ENCODE data around the gene WRAP53. TPM values are rescaled to one million over a fixed set of nuclear protein-coding genes. Genes with fewer than 3 reads are reported as not detected.

The WRAP53 gene
- total RNA-seq, 4 donors from 2014 or later: 3.7 to 33.0 (median 6.0) TPM

DNA sequence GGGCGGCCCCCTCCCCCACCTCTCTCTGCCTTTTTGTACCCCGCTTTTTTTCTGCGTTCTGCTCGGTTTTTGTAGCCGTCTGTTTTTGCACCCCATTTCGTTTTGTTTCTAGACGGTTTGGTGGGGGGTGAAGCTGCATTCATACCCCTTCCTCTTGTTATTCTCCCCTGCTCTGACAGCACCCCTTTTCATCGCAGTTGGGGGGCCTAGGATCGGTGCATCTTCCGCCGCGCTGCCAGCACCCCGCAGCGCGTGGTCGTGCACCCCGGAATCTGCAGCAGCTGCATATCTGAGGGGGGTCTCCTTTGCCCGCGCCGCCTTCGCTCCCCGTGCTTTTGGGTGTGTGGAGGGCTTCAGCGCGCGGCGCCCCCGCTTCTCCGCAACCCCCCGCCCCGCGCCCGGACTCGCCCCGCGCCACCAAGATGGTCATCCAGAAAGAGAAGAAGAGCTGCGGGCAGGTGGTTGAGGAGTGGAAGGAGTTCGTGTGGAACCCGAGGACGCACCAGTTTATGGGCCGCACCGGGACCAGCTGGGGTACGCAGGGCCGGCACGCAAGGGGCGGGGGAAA, 37.1 kb upstream of the WRAP53 start:
- H3K36me3 ChIP-seq: no peaks in the 10 kb centered on the region
- DNase-seq: no peak
- peak overlapping the region; percentile 18 to 68 (median 38) for H3K4me3 ChIP-seq
- peaks cover 51% of the 10 kb centered on the region for H3K27me3 ChIP-seq
- intact Hi-C loops (cut with DNase I; ENCODE audit: low total_unique reads): no loop called here
- no peaks in the 10 kb centered on the region for H3K9me3 ChIP-seq
- WGBS, 2 donors (ENCODE audit: low coverage in 1 of 2): 0 to 3% methylated on average over 5 to 44 of the region's 45 CpGs
- peaks cover 4 to 23% (median 19%) of the 10 kb centered on the region in 4 donors for H3K4me1 ChIP-seq
- H3K27ac ChIP-seq: peak overlapping the region; percentile 5 to 64 (median 48)
- in situ Hi-C loops (cut with MboI; ENCODE audit: low pct_ligation_motif_present in 1 of 4, low pct_unique_long_range_greater_than_20kb in 1 of 4, low sequenced_read_pairs in 3 of 4): no loop called here
- TF ChIP-seq POLR2AphosphoS5 (IDR thresholded peaks at IDR 0.05) (no peak), POLR2A (IDR thresholded peaks at IDR 0.05) (no peak), EP300 (IDR thresholded peaks at IDR 0.05; ENCODE audit: low read depth) (no peak)
- TF ChIP-seq, protein P1, sequence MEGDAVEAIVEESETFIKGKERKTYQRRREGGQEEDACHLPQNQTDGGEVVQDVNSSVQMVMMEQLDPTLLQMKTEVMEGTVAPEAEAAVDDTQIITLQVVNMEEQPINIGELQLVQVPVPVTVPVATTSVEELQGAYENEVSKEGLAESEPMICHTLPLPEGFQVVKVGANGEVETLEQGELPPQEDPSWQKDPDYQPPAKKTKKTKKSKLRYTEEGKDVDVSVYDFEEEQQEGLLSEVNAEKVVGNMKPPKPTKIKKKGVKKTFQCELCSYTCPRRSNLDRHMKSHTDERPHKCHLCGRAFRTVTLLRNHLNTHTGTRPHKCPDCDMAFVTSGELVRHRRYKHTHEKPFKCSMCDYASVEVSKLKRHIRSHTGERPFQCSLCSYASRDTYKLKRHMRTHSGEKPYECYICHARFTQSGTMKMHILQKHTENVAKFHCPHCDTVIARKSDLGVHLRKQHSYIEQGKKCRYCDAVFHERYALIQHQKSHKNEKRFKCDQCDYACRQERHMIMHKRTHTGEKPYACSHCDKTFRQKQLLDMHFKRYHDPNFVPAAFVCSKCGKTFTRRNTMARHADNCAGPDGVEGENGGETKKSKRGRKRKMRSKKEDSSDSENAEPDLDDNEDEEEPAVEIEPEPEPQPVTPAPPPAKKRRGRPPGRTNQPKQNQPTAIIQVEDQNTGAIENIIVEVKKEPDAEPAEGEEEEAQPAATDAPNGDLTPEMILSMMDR (IDR thresholded peaks at IDR 0.05): no peak

DNA sequence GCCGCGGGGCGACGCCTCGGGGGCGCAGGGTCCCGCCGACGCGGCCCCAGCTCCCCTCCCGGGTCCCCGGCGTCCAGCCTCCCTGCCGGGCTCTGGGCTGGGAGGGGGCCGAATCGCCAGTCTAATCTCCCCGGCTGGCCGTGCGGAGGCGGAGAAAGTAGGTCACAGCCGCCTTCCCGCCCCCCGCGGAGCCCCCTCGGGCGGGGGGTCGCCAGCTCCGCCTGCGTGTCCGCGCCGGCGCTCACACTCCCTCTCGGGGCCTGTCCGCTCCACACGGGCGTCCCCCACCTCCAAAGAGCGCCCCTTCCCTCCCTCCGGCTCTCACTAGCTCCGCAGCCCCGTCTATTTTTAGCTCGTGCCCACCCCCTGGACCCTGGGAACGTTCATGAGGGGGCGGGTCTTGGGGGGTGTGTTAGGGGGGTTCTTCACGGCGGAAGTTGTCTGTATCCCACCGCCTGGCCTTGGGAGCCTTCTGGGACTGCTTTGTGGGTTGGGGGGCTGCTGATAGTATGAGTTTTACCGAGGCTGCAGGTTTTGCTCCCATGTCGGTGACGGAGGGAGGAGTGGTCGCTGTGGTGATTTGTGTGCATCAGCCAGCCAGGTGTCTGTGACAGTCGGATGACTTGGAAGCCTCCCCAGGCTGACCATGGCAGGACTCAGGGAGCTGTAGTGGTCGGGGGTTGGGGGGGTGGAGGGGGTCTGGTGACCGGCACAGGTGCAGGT, 36.5 kb upstream of the WRAP53 start:
- DNase-seq: no peak
- in situ Hi-C loops (cut with MboI; ENCODE audit: low pct_ligation_motif_present in 1 of 4, low pct_unique_long_range_greater_than_20kb in 1 of 4, low sequenced_read_pairs in 3 of 4): no loop called here
- Histone ChIP-seq H3K4me1 (peaks cover 4 to 24% (median 19%) of the 10 kb centered on the region in 4 donors), H3K4me3 (peak overlapping the region; percentile 18 to 68 (median 38)), H3K9me3 (no peaks in the 10 kb centered on the region), H3K27me3 (peaks cover 51% of the 10 kb centered on the region), H3K36me3 (no peaks in the 10 kb centered on the region), H3K27ac (peak overlapping the region; percentile 5 to 64 (median 48))
- 22% methylated on average over 18 of the region's 54 CpGs; no CpG with 5 or more reads in 1 of the 2 donors for WGBS, 2 donors (ENCODE audit: low coverage in 1 of 2)
- TF ChIP-seq EP300 (IDR thresholded peaks at IDR 0.05; ENCODE audit: low read depth): no peak
- TF ChIP-seq POLR2AphosphoS5 (IDR thresholded peaks at IDR 0.05): no peak
- TF ChIP-seq, protein P1 (IDR thresholded peaks at IDR 0.05): no peak
- TF ChIP-seq POLR2A (IDR thresholded peaks at IDR 0.05): no peak
- intact Hi-C loops (cut with DNase I; ENCODE audit: low total_unique reads): no loop called here

DNA sequence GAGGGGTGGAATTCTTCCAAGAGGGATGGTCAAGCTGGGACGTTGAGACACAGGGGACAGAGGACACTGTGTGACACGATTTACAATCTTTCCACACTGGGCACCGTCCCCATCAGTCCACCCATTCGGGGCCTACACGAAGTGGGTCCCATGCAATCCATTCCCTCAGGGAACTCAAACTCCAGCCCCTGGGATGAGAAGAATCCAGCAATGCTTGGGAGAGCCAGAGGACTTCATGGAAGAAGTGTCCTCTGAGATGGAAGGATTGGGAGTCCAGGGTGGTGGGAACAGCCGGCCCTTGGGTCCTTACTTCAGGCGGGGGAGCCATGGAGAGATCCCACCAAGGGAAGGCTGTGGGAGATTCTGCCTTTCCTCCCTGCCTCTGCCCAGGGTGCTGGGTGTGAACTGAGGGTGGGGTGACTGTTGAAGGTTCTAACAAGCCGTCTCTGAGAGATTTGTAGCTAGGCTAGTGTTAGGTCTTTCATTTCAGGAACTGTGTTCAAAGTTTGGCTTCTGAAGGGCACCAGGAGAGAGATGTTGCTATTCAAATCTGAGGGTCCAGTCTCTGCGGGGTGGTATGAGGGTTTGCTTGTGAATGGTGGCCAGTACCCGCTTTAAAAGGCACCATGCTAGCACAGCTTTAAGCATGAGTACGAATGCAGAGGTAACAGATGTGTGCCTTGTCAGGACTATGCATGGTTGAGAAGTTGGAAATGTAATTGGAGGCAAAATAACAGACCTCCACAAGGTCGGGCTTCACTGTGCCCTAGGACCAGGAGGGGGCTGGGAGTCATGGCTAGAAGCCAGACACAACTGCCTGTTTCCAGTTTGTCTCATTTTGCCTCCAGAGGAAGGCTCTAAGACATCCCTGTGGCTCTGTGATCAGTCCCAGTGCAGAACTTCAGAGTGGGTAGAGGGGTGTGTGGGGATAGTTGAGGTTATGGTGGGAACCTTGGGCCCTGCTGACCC, 35.6 kb upstream of the WRAP53 start:
- peaks cover 51% of the 10 kb centered on the region for H3K27me3 ChIP-seq
- H3K9me3 ChIP-seq: no peaks in the 10 kb centered on the region
- TF ChIP-seq POLR2AphosphoS5 (IDR thresholded peaks at IDR 0.05) (no peak), POLR2A (IDR thresholded peaks at IDR 0.05) (no peak), EP300 (IDR thresholded peaks at IDR 0.05; ENCODE audit: low read depth) (no peak)
- TF ChIP-seq, protein P1 (IDR thresholded peaks at IDR 0.05): no peak
- in situ Hi-C loops (cut with MboI; ENCODE audit: low pct_ligation_motif_present in 1 of 4, low pct_unique_long_range_greater_than_20kb in 1 of 4, low sequenced_read_pairs in 3 of 4) (no loop called here), intact Hi-C loops (cut with DNase I; ENCODE audit: low total_unique reads) (no loop called here)
- peaks cover 4 to 30% (median 19%) of the 10 kb centered on the region in 4 donors for H3K4me1 ChIP-seq
- H3K27ac ChIP-seq: peak overlapping the region in 2 of 4 donors; percentile 5 to 64
- no peak overlapping the region for H3K4me3 ChIP-seq
- no peak for DNase-seq
- H3K36me3 ChIP-seq: no peaks in the 10 kb centered on the region
- WGBS, 2 donors (ENCODE audit: low coverage in 1 of 2): 71% methylated on average over 12 of the region's 12 CpGs; no CpG with 5 or more reads in 1 of the 2 donors

Measured in transverse colon (tissue), 4 donors.